ENCODE data around the gene MTMR10. TPM values are rescaled to one million over a fixed set of nuclear protein-coding genes. Genes with fewer than 3 reads are reported as not detected.

Gene MTMR10
- total and polyA plus RNA-seq, 2 experiments from 2014 or later: 4.3 to 11.3 TPM

DNA sequence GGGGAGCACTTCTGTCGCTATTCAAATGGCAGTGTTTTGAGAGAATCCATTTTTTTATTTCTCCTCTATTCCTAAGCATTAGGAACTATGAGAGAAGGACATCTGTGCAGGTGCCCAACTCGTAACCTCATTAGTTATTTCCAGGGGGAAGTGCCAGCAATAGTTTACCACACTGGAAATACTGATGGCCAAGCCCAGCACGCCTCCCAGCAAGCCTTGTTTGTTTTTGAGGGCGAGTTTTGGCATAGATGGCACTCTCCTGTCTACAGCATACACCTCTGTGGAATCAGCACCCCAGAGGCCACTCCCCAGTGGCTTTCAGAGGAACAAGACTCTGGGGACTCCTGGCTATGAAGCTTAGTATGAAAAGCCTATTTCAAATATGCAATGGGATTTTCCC, 51.1 kb downstream of the MTMR10 start:
- H3K27me3 Mint-ChIP-seq (ENCODE audit: insufficient read depth, low read depth, poor library complexity): peaks cover 4% of the 10 kb centered on the region
- peaks cover 67% of the 10 kb centered on the region for H3K36me3 Mint-ChIP-seq (ENCODE audit: low read depth)

More for the DNA sequence above, 51.1 kb downstream of the MTMR10 start:
- Histone ChIP-seq H3K4me3 (no peak overlapping the region), H3K79me2 (replicated peaks; ENCODE audit: insufficient read depth) (no peaks in the 10 kb centered on the region), H3K4me2 (no peak overlapping the region), H3K27me3 (ENCODE audit: insufficient read depth) (no peaks in the 10 kb centered on the region), H3K9me2 (ENCODE audit: insufficient read depth) (no peaks in the 10 kb centered on the region), H4K20me1 (replicated peaks; ENCODE audit: insufficient read depth) (no peaks in the 10 kb centered on the region; the same call in 1 of the 2 replicates), H3K36me3 (ENCODE audit: insufficient read depth) (peaks cover 23% of the 10 kb centered on the region), H3K27ac (ENCODE audit: low read depth) (no peak overlapping the region), H3K4me1 (ENCODE audit: insufficient read depth) (no peaks in the 10 kb centered on the region), H3F3A (replicated peaks; ENCODE audit: low read depth) (no peaks in the 10 kb centered on the region), H2AFZ (no peak overlapping the region)
- ATAC-seq: no peak
- H3K9me3 Mint-ChIP-seq: no peaks in the 10 kb centered on the region
- no peak overlapping the region for H3K4me3 Mint-ChIP-seq
- no peaks in the 10 kb centered on the region for H3K4me1 Mint-ChIP-seq
- no peak overlapping the region for H3K27ac Mint-ChIP-seq
- no peak for DNase-seq (ENCODE audit: low spot score)
- TF ChIP-seq STAT1 (IDR thresholded peaks at IDR 0.05; ENCODE audit: unreplicated experiment) (no peak), ZNF331 (CRISPR knock-in tag; IDR thresholded peaks at IDR 0.05; ENCODE audit: low read depth) (no peak), EZH2 (IDR thresholded peaks at IDR 0.05; ENCODE audit: low read depth, unreplicated experiment) (no peak), ZNF114 (CRISPR knock-in tag; IDR thresholded peaks at IDR 0.05) (no peak), JUNB (IDR thresholded peaks at IDR 0.05; ENCODE audit: unreplicated experiment) (no peak), EZH2phosphoT487 (IDR thresholded peaks at IDR 0.05; ENCODE audit: unreplicated experiment) (no peak), CREB1 (CRISPR knock-in tag; IDR thresholded peaks at IDR 0.05; ENCODE audit: low read depth) (no peak), NANOG (IDR thresholded peaks at IDR 0.05; ENCODE audit: borderline replicate concordance) (no peak), CTCF (conservative IDR thresholded peaks at IDR 0.05; ENCODE audit: low read depth in 2 of 2) (no peak)
- TF ChIP-seq, protein P1, sequence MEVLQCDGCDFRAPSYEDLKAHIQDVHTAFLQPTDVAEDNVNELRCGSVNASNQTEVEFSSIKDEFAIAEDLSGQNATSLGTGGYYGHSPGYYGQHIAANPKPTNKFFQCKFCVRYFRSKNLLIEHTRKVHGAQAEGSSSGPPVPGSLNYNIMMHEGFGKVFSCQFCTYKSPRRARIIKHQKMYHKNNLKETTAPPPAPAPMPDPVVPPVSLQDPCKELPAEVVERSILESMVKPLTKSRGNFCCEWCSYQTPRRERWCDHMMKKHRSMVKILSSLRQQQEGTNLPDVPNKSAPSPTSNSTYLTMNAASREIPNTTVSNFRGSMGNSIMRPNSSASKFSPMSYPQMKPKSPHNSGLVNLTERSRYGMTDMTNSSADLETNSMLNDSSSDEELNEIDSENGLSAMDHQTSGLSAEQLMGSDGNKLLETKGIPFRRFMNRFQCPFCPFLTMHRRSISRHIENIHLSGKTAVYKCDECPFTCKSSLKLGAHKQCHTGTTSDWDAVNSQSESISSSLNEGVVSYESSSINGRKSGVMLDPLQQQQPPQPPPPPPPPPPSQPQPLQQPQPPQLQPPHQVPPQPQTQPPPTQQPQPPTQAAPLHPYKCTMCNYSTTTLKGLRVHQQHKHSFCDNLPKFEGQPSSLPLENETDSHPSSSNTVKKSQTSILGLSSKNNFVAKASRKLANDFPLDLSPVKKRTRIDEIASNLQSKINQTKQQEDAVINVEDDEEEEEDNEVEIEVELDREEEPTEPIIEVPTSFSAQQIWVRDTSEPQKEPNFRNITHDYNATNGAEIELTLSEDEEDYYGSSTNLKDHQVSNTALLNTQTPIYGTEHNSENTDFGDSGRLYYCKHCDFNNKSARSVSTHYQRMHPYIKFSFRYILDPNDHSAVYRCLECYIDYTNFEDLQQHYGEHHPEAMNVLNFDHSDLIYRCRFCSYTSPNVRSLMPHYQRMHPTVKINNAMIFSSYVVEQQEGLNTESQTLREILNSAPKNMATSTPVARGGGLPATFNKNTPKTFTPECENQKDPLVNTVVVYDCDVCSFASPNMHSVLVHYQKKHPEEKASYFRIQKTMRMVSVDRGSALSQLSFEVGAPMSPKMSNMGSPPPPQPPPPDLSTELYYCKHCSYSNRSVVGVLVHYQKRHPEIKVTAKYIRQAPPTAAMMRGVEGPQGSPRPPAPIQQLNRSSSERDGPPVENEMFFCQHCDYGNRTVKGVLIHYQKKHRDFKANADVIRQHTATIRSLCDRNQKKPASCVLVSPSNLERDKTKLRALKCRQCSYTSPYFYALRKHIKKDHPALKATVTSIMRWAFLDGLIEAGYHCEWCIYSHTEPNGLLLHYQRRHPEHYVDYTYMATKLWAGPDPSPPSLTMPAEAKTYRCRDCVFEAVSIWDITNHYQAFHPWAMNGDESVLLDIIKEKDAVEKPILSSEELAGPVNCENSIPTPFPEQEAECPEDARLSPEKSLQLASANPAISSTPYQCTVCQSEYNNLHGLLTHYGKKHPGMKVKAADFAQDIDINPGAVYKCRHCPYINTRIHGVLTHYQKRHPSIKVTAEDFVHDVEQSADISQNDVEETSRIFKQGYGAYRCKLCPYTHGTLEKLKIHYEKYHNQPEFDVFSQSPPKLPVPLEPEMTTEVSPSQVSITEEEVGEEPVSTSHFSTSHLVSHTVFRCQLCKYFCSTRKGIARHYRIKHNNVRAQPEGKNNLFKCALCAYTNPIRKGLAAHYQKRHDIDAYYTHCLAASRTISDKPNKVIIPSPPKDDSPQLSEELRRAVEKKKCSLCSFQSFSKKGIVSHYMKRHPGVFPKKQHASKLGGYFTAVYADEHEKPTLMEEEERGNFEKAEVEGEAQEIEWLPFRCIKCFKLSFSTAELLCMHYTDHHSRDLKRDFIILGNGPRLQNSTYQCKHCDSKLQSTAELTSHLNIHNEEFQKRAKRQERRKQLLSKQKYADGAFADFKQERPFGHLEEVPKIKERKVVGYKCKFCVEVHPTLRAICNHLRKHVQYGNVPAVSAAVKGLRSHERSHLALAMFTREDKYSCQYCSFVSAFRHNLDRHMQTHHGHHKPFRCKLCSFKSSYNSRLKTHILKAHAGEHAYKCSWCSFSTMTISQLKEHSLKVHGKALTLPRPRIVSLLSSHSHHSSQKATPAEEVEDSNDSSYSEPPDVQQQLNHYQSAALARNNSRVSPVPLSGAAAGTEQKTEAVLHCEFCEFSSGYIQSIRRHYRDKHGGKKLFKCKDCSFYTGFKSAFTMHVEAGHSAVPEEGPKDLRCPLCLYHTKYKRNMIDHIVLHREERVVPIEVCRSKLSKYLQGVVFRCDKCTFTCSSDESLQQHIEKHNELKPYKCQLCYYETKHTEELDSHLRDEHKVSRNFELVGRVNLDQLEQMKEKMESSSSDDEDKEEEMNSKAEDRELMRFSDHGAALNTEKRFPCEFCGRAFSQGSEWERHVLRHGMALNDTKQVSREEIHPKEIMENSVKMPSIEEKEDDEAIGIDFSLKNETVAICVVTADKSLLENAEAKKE (CRISPR knock-in tag; IDR thresholded peaks at IDR 0.05): no peak
- TF ChIP-seq, protein P2, sequence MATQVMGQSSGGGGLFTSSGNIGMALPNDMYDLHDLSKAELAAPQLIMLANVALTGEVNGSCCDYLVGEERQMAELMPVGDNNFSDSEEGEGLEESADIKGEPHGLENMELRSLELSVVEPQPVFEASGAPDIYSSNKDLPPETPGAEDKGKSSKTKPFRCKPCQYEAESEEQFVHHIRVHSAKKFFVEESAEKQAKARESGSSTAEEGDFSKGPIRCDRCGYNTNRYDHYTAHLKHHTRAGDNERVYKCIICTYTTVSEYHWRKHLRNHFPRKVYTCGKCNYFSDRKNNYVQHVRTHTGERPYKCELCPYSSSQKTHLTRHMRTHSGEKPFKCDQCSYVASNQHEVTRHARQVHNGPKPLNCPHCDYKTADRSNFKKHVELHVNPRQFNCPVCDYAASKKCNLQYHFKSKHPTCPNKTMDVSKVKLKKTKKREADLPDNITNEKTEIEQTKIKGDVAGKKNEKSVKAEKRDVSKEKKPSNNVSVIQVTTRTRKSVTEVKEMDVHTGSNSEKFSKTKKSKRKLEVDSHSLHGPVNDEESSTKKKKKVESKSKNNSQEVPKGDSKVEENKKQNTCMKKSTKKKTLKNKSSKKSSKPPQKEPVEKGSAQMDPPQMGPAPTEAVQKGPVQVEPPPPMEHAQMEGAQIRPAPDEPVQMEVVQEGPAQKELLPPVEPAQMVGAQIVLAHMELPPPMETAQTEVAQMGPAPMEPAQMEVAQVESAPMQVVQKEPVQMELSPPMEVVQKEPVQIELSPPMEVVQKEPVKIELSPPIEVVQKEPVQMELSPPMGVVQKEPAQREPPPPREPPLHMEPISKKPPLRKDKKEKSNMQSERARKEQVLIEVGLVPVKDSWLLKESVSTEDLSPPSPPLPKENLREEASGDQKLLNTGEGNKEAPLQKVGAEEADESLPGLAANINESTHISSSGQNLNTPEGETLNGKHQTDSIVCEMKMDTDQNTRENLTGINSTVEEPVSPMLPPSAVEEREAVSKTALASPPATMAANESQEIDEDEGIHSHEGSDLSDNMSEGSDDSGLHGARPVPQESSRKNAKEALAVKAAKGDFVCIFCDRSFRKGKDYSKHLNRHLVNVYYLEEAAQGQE (IDR thresholded peaks at IDR 0.05; ENCODE audit: unreplicated experiment): no peak
